EL (cell line): ENCODE results near the gene L3MBTL4.
"Not testable (repeated sequence)": the region's sequence is repeated elsewhere in the genome, so short reads cannot be mapped to it uniquely, and the experiment has no call there.

Experiments used
- DNase-seq: peaks from one replicate; pipeline ENCODE4 v3.0.0-alpha.2; 2016

The L3MBTL4 gene

DNA sequence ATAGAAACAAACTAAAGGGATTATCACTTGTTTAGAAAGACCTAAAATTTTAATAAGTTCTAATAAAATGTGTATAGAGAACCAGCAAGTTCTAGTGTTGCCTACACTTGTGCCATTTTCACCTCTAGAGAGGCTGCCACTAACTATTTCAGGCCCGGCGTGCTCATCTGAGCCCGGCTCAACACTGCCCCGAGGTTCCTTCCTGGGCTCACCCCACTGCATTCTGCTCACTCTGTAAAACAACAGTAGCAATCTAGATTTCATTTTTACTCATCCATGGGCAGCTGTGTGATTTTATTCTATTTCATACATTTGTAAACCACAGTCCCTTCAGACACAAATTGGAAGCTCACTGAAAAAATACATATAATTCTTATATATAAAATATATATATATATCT lies 253.2 kb downstream of the L3MBTL4 start:
- DNase-seq, result no peak

DNA sequence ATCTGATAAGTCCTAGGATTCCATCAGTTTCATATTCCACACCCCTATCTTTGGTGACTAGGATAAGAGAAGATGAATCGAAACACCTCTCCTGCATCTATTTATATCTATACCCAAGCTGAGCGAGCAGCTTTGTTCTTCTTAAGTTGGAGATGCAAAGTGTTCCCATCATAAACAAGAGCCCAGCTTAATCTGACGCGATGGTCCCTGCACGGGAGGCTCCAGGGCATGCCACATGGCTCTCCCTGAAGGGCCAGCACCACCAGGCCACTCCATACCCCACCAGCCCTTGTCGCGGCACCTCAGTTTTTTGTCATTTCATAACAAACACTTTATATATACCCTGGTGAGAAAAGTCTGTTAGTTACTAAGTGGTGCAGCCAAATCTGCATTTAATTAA lies 255.3 kb downstream of the L3MBTL4 start:
- no peak for DNase-seq

DNA sequence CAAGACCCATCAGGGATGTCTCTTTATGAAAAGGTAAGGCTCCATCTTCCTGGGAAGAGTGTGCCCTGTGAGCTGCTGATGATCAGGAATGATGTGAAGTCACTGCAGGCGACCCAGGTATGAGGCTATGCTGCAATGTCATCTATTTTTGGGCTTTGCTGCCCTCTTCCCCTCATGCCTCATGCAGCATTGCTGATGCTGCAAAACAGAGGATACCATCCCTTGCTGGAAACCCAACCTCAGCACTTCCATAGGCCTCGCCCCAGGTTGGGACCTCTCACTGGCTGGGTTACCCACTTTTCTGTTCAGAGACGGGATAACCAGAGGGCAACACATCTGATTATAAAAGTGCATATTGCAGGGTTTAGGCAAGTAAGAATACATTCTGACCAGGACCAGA lies 255.8 kb downstream of the L3MBTL4 start:
- DNase-seq, result no peak

DNA sequence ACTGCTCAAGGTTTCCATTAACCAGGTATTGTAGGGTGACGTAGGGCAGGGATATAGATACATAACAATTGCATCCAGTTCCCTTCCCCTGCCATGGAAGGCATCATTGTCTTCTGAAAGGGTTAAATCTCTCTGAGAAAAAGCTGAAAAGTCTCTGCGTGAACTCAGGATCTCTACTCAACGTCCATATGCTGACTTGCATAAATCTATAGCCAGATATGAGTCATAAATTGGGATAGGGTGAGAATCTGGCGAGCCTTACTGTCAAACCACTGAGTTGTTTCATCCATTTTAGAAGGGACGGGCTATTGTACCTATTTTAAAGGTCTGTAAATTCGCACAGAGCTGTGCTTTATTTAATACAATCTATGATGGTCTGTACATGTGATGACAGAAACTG lies 258.3 kb downstream of the L3MBTL4 start:
- DNase-seq, result no peak

DNA sequence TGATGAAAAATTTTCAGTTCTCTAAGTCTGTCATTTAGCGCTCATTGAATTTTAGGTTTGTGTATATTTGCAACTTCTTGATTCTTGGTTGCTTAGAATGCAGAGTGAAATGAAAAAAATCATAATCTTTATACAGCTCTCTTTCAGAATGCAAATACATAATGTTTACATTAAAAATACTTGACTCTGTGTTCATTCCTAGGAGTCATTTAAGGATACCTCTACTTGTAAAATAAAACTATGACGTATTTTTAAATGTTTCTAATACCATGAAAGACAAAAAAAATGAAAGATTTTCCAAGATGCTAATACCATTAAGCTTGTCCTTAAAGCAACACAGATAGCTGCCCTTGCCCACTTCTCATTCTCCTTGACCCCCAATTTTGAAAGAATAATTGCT lies 259.0 kb downstream of the L3MBTL4 start:
- no peak for DNase-seq

DNA sequence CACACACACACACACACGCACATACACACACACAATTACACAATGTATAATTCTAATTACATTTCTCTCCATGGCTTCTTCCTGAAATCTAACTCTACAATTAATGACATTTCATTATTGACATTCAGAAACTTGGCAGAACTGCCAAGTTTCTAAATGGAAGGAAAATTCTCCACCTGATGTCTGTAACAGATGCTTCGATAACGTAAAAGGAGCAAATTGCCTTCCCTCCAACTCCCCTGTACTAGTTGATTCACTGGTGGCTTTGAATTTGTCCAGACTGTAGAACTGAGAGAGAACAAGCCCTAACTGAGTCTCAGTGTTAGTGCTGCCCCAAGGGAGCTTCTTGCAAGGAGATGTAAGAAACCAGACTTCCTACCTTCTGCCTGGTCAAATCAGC lies 264.3 kb downstream of the L3MBTL4 start:
- no peak for DNase-seq

DNA sequence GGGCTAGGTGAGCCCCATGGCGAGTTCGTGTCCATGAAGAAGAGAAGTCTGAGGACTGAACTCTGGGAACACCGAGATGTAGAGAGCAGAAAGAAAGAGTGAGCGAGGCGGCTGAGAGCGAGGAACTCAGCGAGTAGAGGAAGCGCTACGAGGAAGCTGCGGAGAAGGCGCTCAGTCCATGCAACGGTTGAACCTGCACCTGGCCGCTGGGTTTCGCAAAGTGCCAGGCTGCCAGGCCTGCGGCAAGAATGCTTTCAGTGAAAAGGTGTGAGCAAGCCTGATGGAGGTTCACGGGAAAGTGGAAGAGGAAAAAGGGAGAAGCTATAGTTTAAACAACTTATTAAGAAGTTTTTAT lies 268.4 kb downstream of the L3MBTL4 start:
- no peak for DNase-seq

DNA sequence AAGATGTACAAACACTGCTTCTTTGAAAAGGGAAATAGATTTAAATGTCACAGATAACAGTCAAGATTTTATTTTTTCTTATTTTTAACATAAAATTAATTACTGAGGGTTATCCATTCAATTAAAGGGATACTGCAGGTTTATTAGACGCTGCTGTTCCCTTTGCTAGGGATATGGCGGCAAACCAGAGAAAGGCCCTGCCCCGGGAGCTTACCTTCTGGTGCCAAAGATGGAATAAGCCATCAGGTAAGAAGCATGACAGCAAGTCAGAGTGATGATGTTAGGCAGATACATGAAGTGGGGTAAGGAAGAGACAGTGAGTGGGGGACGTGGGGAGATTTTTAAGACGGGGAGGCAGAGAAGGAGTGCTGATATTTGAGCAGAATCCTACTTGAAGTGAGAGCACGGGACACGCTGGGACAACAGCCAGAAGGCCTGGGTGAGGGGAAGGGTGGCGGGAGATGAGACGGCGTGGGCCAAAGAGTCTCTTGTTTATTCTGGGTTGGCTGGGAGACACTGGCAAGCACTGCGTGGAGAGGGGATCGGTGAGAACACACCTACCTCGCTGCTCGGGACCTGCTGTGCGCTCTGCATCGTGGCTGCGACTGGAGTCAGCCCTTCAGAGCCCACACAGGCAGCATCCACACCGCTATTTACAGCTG lies 268.9 kb downstream of the L3MBTL4 start:
- DNase-seq, result no peak

DNA sequence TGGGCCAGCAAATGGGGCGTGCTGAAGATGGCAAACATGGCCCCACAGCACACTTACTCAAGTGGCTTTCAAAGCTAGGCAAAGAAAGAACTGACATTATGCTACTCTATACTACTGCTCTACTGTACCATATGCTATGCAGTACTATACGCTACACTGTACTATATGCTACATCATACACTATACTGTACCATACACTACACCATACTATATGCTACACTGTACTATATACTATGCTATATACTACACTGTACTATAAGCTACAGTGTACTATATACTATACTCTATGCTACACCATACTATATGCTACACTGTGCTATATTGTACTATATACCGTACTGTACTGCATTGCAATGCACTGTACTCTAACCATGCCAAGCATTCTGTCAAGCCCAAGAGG lies 275.7 kb downstream of the L3MBTL4 start:
- DNase-seq, result no peak

DNA sequence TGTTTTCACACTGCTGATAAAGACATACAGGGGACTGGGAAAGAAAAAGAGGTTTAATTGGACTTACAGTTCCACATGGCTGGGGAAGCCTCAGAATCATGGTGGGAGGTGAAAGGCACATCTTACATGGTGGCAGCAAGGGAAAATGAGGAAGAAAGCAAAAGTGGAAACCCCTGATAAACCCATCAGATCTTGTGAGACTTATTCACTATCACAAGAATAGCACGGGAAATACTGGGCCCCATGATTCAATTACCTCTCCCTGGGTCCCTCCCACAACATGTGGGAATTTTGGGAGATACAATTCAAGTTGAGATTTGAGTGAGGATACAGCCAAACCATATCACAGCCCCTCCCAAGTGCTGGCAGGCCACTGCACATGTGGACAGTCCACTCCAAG lies 278.8 kb downstream of the L3MBTL4 start:
- not testable (repeated sequence) for DNase-seq

DNA sequence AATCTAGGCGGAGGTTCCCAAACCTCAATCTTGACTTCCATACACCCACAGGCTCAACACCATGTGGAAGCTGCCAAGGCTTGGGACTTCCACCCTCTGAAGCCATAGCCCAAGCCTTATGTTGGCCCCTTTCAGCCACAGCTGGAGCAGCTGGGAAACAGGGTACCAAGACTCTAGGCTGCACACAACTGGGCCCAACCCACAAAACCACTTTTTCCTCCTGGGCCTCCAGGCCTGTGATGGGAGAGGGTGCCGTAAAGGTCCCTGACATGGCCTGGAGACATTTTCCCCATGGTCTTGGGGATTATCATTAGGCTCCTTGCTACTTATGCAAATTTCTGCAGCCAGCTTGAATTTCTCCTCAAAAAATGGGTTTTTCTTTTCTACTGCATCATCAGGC lies 279.7 kb downstream of the L3MBTL4 start:
- DNase-seq, result not testable (repeated sequence)

DNA sequence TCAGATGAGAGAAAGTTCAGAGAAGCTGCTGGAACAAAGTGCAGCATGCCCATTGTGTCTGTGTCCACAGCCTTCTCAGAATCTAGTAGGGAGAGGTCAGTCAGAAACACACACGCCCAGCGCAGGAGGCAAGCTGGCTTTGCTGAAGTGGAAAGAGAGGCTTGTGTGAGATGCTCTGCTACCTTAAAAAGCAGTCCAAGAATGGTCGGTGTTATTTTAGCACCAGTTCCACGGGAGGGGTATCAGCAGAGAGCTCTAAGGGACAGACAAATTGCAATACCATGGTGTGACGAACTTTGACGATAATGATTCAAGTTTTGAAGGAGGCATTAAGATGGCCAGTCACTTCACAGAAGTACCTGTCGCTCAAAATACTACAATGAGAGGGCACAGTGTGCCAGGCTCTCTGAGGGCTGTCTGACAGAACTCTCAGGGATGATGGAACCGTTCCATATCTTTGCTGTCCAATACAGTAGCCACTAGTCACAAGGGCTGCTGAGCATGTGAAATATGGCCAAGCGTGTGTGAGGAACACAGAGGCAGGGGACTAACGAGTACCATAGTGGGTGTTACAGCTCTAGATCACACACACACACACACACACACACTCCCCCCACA lies 281.9 kb downstream of the L3MBTL4 start:
- DNase-seq, result no peak

DNA sequence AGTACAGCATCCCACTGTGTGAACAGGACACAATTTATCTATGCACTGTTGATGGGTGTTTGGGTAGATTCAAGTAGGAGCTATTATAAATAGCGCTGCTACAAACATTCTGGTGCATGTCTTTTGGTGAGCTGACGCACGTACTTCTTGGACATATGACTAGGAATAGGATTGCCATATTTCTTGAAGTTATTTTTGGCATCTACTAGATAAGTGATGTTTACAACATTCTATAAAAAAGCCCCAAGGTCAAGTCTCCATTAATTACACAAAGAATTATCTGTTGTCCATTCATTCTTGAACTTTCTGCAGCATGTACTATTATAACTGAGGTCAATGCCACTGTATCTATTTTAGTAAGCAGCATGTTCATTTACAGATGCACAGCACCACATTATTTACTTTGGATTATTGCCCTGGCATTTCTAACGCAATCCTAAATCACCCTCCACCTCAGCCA lies 293.9 kb downstream of the L3MBTL4 start:
- DNase-seq, result no peak

DNA sequence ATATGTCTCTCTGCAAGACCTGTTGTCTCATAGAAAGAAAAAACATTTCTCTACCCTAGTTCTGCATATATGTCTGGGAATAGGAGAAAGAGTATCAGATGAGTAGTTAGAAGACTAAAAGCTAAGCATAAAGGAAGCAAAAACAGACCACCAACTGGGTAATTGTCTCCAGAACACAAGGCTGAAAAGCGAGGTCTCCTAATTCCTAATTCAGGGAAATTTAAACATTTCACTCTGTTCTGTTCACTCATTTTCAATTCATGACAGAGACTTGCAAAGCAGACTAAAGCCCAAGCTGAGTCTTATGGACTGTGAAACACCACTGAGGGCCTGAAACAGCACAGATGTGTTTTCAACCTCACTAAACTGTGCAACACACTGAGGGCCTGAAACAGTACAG lies 294.9 kb downstream of the L3MBTL4 start:
- no peak for DNase-seq

DNA sequence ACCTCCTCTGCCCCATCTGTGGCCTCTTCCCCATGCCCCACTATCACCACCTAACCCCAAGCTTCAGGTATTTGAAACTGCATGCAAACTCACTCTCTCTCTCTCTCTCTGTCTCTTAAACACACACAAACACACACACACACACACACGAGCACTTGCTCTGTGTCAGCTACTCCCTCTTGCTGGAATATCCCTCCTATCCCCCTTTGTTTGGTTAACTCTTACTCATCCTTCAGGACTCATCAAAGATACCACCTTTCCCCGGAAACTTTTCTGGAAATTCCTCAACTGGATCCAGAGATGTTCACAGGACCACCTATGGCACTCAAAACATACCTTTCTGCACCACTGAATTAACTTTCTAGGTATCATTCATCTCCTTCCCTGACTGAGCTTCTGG lies 296.6 kb downstream of the L3MBTL4 start:
- DNase-seq, result no peak

DNA sequence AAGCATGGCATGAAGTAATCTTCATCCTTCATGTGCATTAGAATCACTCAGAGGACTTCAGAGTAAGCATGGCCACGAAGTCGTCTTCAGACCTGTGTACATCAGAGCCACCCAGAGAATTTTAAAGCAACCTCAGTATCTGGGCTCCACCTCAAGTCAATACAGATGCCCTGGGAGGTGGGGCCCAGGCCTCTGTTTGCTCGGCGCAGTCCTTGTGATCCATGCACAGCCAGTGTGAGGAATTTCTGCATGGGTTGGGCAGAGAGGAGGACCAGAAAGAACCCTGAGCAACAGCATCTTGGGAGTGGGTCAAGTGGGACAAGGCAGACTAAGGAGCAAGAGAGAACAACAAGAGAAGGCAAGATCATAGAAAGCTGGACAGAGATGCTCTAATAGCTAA lies 299.0 kb downstream of the L3MBTL4 start:
- no peak for DNase-seq

DNA sequence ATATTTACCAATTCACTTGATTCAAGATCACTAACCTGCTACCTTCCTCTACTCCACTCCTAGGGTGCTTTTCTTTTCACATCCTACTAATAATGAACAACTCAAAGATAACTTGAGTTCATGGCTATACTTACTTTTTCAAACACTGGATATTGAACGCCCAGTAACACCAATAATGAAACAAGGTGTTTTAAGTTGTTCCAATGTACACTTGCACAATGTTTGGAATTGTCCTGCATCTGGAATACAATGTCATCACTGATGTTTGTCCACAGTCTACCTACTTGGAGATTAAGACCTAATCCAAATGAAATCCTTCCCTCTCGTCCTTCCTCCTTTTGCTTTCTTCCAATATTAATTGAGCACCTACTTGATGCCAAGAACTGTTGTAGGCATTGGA lies 301.1 kb downstream of the L3MBTL4 start:
- no peak for DNase-seq

DNA sequence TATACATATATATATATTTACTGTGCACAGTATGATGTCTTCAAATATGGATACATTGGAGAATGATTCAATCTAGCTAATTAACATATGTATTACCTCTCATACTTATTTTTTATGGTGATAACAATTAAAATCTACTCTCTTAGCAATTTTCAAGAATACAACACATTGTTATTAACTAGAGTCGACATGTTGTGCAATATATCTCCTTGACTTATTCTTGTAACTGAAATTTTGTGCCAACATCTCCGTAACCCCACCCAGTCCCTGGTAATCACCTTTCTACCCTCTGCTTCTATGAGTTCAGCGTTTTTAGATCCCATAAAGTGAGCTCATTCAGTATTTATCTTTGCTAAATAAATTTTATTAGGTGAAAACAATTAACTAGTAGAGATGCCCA lies 303.0 kb downstream of the L3MBTL4 start:
- no peak for DNase-seq

DNA sequence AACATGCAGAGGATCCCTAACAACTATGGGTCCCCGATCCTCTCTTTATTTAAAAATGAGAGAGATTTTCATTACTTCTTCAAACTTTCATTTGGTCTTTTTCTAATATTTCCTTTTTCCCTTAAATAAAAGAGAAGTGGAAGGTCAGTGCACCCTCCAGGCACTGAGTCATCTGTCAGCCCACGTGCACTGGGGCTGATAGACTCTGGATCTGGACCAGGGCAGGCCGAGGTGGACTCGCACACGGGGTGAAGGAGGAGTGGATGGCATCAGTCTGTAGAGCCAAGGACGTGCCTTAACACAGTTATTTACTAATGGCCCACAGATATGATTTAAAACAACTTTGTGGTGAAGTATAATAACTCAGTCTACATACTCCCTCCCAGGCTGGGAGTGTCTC lies 305.0 kb downstream of the L3MBTL4 start:
- DNase-seq, result no peak

DNA sequence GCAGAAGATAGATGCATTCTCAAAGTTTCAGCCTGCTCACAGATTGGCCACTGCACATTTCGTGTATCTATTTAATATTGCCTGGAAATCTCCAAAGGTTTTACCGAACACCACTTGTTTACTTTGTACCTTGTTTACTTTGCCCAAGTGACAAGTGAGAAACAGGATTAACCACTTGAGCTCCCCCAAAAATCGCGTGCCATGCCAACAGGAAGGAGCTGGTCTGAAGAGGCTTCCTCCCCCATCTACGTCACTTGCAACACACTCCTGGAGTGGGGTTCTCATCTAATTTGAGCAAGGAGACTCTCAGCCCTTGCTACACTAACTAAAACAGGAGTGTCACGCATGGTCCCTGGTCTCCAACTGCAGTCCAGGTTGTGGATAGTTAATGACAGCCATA lies 306.9 kb downstream of the L3MBTL4 start:
- DNase-seq, result no peak

DNA sequence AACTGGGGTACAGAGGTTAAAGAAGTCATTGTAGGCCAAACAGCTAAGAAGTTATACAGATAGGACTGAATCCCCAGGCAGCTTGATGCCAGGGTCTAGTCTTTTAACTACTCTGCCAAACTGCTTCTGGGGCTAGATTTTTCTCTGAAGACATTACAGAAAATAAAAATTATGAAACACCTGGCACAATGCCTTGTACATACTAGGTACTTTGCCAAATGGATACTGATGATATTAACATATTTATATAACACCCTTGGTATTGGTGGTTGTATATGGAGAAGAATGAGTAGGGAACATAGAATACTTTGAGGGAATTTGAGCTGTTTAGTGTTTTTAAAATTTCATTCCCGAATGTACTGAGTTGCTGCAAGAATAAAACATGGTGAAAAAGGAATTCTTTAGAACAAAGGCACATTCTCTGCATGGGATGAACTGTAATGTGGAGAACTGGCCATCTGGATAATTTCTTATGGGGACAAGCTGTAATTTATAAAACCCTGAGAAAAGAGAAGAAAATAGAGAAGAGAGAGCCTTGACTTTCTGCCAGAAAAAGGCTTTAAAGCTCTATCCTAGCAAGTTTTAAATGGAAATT lies 308.5 kb downstream of the L3MBTL4 start:
- DNase-seq, result no peak

DNA sequence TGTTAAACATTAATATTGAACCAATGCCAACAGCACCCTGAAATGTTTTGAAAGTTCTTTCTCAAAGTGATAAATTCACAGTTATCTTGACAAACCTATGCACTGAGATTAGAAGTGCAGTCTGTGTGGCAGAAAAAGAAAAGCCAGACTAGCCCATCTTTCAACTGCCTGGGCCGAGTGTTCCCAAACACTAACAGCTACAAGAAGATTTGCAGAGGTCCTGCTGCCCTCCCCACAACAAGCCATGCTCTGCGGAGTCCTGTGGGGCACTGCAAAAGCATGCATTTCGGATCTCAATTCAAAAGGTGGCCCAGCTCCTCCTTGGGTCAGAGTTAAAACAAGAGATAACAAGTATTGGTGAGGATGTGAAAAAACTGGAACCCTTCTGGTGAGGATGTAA lies 311.0 kb downstream of the L3MBTL4 start:
- DNase-seq, result no peak

DNA sequence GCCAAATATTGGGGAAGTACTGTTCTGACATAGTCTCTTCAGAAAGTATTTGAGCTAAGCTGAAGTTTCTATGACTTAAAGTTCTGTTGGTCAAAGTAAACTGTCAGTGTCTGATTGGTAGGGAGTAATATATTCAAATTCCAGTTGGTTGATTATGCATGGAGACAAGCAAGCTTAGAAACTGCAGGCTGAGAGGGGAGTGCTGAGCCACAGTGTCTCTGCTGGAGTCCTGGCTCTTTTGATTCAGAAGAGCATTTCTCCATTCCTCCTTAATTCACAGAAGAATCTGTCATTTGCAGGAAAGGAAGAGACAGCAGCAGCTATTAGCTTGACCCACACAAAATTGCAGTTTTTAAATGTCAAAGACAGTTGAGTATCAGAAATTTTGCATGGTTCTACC lies 318.0 kb downstream of the L3MBTL4 start:
- DNase-seq, result no peak

DNA sequence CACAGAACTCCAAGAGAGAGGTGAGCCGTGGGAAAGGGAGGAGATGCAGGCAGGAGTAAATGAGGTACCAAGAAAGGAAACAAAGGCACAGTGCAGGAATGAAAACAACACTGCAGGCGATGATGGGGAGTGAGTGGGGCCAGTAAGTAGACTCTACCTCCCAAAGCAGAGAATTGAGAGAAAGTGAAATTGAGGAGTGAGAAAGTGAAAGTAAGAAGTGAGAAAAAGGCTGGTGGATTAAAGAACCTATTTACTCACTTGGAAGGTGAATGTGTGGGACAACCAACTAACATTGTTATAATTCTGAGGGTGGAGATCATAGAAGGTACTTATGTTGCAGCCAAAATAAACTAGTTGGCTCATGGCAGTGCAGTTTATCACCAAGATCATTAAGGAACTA lies 326.3 kb downstream of the L3MBTL4 start:
- no peak for DNase-seq

DNA sequence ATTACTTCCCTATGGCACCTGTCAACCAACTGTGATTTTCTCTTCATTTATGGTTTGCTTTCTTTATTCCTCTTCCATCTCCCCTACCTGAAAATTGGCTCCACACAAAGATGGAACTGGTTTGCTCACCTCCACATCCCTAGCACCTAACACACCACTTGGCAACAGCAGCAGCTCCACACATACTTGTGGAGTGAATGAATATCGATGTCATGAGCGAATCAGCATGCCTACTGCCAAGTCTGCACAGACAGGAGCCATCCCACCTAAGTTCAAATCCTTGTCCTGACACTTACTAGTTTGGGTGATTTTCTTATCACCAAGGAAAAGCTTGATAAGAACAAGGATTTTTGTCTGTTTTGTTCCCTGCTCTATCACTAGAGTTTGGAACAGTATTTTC lies 328.0 kb downstream of the L3MBTL4 start:
- no peak for DNase-seq
